Hematopoietic multipotent progenitor cell treated with erythropoietin and hydrocortisone succinate and interleukin-3 and kit ligand, for 8 days (in vitro differentiated cells): Measurements from ENCODE around the gene ERBB4.

Experiments used
- DNase-seq: peaks from one replicate; pipeline ENCODE4 v3.0.0-alpha.2; 2015

Gene ERBB4

DNA sequence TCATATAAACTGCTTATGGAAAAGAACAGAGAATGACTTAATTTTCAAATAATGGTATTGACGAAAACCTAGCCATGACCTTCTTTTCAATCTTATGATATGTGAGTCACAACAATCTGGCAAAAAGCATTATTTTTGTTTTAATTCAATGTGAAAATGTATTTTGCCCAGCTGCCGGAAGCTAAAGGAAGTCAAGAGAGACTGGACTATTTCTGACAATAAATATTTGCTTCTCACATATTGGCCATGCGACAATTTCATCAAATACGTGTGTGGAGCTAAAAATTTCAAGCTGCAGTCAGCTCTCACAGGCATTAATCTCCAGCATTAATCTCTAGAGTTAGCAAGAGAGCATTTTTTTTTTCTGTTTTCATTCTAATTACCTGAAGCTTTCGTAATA is 1101.2 kb downstream of the ERBB4 start:
- DNase-seq = no peak

DNA sequence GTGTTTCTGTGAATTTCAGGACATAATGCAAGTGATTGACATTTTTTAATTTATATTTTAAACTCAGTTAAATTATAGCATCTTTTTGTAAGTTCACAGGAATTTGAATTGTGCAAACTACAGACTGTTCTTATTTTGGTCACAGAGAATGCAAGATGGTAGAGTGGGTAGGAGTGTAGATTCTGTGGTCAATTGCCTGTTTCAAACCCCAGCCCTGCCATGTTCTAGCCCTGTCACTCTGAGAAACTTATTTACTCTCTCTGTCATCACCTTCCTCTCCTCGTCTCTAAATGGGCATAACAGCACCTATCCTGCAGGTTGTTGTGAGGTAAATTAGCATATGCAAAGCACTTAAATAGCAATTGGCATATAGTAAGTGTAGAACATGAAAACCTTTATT is 1102.4 kb downstream of the ERBB4 start:
- DNase-seq = no peak

DNA sequence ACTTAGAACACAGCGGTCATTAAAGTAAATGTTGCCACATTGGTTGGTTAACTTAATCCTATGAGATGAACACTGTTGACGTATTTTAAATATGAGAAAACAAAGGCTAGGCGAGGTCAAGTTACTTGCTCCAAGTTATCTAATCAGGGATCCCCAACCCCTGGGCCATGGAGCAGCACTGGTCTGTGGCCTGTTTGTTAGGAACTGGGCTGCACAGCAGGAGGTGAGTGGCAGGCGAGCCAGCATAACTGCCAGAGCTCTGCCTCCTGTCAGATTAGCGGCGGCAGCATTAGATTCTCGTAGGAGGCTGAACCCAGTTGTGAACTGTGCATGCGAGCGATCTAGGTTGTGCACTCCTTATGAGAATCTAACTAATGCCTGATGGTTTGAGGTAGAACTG is 1103.3 kb downstream of the ERBB4 start:
- no peak for DNase-seq

DNA sequence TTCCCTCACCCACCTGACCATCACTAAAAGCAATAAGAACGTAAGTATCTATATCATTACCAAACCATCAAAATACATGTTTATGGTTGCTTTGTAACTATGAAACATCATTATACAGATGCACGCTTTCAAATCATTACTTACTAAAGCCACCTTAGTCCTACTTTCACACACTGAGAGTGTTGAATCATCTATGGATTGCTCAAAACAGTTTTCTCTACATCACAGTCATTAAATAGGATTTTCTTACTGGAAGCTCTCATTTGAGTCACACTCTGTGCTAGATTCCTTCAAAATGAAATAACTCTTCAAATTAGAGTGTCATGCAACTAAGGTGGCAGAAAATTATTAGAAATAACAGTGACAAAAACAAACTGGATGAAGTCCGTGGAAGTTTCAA is 1103.8 kb downstream of the ERBB4 start:
- DNase-seq = no peak

DNA sequence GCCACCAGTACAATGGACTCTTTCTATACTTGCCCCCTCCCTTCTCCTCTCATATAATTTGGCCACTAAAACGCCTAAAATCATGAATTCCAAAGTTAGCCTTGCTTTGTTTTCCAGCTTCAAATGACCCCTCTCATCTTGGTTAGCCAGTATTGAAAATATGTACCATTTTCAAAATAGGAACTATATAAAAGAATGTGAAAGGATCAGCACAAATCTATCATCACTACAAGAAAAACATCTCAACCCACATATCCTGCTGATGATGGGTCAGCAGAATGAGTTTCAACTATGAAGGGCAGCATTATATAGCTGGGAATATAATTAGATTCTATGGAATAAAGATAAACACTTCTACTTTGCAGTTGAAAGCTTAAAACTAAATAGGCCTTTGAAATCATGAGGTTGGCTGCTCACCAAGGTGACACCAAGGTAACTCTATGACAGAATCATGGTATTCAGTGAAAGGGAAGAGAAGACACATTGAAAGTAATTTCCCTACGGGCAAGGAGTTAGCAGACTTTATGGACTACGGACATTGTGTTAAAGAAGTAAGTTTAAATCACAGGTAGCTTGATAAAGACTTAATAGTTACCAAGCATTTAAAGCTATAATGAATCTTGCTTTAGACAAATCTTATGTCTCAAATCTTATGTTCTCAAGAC is 1109.2 kb downstream of the ERBB4 start:
- no peak for DNase-seq

DNA sequence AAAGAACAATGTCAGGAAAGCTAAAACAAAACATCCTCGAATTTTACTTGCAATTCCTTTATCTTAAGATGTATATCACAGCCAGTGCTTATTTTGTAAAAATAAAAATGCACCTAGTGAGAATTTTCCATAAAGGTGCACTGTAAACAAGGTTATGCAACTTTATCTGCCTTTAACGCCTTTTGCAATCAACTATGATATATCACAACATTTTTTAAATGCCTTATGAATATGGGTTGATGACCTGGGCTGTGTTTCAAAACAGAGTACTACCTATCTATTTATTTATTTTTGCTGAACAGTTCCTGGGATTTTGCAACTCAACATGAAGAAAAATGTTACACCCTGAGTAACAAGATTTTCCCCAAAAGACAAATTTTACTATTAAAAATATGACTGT is 1112.4 kb downstream of the ERBB4 start:
- no peak for DNase-seq

DNA sequence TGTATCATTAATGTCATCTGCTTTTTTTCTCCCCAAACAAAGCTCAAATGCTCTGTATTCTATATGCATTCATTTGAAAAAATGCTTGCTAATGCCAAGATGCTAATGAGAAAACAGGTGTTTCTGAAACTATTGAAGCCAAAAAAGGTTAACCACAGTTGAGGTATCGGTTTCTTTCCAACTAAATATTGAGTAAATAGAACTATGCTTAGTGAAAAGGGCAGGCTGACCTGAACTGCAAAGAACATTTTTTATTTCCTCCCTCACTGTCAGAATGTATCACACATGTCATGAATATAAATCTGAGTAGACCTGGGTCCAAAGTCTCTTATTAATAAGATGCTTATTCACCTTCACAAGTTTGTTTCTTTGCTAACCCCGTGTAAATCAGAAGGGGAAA is 1115.6 kb downstream of the ERBB4 start:
- DNase-seq = no peak

DNA sequence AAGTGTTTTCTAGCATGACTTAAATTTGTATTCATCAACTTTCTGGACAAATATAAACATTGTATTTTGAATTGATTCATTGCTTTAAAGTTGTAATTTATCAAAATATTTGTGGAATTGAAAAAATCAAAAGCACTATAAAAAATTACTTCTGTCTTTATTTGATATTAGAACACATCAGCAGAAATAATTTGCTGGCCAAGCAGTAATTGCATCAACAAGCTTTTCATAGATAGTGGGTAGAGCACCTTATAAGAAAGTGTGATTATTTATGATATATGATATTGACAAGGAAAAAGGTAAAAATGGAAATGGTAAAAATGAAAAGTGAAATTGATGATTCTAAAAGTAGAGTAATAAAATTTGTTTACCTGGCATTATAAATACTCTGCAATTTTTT is 1121.1 kb downstream of the ERBB4 start:
- no peak for DNase-seq

DNA sequence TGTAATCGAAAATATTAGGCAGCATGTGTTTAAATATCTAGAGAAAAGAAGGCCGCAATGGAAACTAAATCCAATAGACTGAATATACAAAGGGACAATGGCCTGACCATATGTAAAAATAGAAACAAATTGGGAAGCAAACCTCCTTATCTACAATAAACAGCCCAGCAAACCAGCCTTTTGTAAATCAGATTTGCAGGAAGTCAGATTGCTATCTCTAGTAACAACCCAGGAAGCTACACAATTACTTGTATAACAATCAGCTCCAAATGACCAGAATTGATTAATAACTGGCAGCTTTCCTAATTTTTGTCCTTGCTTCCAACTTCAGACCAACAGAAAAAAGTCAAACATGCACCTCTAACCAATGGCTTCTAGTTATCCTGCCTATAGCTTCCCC is 1122.2 kb downstream of the ERBB4 start:
- no peak for DNase-seq

DNA sequence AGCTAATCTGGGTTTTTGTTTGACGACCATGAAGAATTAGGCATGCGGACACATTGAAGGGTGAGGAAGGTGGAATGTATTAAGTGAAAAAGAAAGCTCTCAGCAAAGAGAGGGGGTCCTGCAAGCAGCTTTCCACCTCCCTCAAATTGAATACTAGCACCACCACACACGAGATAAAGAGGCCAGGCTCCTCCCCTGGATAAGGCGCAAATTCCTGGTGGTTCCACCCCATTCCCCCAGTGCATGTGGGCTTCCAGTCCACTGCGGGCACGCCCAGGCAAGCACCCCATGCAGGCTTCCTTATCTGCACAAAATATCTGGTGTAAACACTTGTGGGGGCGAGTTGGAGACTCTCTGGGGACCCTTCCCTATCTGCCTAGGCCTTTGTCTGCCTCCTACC is 1124.9 kb downstream of the ERBB4 start:
- DNase-seq = no peak

DNA sequence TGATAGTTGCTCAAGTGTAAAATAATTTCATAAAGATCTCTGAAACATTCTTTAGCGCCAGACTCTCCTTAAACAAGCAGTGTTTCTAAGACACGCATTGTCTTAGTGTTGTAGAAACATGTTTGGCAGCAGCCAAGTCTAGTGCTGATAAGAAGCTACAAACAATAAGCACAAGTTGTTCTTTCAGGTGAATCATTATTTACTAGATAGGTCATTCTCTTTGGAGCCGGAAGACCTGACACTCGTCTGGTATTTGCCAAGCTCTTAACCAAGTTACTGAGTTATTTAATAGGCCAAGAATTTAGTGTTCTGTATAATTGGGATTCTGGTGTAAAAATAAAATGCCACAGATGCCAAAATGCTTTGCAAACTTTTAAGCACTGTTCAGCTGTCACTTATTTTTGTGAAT is 1130.1 kb downstream of the ERBB4 start:
- no peak for DNase-seq

DNA sequence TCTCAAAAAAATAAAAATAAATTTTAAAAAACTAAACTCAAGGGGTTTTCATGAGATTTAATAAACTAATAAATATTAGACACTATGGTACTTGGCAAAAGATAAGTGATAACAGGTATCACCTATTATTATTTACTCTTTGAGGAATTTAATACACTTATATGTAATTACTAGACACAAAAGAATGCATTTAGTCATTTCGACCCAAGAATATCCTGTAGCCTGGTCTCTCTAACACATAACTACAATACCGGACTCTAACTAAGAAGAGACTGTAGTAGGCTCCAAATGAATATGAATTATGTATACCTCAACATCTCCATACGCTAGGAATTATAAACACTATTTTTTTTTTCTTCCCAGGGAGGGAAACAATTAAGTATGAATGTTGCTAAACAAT is 1131.5 kb downstream of the ERBB4 start:
- no peak for DNase-seq

DNA sequence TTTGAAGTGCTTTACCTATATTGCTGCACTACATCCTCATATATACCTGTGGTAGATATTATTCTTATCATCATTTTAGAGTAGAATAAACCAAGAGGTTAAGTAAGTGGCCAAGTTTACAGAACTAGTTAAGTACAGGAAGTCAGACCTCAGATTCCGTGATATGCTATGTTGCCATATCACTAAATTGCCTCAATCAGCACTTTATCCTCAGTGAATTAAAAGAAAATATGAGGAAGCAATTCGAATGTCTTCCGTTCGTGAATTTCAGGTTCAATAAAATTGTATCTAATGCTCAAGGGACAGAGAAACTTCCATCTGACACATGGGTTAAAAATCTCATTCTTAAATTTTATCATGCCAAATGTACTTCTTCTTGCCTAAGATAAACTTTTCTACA is 1133.6 kb downstream of the ERBB4 start:
- no peak for DNase-seq

DNA sequence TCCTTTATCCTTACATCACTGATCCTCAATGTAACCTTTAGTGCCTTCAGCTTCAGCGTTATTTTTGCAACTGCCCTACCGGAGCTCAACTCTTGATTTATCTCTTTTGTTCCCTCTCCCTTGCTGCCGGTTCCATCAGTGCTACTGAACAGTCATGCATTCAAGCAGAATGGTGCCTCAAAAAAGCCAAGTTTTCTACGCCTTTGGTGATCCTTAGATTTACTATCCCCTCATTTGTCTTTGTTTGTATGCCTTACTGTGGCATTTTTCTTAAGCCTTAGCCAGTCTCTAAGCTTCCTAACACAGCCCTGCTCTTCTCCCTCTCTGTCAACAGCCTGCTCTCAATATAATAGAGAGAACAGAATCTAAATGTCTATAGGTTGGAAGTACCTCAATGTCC is 1134.5 kb downstream of the ERBB4 start:
- no peak for DNase-seq

DNA sequence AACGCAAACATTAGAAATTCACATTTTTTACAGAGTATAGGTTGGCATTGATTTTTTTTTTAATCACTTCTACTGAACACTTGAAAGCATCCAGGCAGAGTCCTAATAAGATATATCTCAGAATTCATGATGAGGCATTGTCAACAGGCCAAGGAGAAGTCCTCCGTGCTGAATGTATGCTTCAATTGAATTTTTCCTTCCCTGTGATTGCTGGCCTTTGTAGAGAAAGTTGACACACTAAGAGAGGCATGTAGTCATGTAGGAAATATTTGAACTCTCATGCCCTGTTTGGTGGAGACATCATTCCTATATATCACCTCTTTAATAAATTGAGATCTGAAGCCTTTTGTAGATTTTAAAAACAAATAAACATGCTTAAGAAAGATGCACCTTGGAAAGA is 1137.3 kb downstream of the ERBB4 start:
- no peak for DNase-seq

DNA sequence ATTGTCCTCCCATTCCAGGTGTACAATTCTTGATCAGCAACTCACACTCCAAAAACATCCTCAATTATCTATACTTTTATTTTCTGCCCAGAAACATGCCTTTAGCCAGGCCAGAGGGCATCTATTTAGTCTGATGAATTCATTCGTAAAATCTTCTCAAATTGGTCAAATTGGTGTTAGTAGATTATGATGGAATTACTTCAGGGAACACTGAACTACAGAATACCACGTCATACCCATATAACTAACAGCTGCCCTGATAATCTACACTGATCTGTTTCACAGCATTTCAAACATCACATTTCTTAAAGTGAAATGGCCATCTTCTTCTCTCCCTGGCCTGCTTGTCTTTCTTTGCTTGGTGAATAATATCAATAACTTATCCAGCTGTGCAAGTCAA is 1140.8 kb downstream of the ERBB4 start:
- DNase-seq = no peak

DNA sequence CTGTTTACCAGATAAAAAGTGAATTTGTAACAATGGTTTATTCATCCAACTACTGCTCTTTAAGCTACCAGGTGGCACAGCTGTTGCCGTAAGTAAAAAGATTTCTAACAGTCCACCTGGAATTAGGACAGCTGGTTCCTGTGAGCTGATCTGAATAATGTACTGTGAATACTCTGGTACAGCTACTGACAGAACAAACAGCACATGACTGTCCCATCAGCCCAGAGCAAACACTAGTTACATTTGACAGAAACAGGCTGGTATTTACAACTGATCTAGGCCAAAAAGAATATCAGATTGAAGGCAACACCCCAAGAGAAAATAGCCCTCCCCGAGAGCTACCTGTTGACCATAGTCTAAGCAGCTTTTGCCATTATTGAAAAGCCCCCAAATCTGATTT is 1141.8 kb downstream of the ERBB4 start:
- no peak for DNase-seq

DNA sequence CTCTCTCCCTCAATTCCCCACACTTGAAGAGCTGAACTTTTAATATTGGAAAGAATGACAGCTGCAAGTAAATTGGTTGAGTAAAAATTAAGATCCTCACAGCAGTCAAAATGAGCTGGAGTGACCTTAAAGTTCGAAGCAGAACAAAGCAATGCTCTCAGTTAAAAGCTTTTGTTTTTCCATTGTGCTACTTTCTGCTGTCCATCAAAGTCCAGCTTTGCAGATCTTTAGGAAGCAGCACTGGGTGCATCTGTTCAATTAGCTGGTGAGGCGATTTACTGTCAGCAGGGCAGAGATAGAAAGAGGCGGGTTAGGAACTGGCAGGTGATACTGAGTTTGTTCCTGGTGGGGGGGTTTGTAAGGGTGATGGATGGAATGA is 1147.4 kb downstream of the ERBB4 start:
- DNase-seq = no peak

DNA sequence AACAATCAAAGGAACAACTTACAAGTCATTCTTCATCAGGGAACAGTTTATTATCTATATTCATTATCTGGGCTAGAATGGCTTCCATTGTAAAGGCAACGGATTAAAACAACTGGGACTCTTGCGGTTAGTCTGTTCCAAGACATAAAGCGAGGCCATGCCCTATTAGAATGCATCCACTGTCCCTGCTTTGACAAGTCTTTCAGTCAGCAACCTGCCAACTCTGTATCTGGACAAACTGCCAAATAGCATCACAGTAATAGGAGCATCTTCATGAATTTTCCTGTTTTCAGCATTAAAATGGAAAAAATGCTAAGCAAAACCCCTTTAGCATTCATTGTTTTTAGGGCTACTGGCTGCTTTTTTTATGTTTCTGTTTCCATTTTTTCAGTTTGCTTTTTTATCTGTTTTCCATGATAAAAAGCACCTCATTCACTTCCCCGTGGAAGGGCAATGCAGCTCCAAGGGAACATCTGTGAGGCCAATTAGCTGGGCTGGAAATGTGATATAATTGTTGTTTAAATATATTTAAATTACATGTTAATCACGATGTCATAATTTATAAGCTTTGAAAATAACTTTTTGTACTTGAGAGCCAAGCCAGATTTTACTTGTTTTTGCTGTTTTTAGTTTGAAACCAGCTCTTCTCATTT is 1147.9 kb downstream of the ERBB4 start:
- no peak for DNase-seq

DNA sequence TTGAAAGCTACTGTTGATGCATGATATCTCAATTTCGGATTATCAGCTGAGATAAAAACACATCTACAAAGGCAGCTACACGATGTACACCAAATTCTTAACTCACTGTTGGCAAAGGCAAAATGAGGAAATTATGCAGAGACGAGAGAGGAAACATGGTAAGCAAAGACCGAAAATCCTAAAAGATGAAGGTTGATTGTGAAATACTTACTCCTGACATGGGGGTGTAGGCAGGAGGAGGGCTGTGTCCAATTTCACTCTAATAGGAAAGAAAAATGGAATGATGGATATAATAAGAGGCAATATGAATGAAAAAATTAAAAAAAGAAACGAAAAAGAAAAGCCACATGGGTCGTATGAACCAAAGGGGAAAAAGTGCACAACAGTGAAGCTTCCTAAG is 1150.9 kb downstream of the ERBB4 start:
- DNase-seq = no peak

DNA sequence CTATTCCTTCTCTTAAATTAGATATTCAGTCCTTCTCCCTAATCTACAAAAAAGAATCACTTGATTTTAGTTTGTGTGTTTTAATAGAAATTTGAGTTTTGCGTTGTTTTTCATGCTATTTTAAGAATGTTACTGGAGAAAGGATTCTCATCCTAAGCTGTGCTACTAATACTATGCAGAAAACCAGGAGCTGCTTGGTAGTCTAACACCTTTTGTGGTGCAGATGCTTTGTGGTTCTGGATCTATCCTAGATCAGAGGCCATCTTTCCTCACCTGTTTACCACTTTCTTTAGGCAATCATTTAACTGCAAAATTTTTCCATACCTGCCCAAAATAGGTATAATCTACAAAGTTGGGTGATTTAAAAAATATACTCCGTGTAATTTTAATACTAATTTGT is 1158.6 kb downstream of the ERBB4 start:
- no peak for DNase-seq

DNA sequence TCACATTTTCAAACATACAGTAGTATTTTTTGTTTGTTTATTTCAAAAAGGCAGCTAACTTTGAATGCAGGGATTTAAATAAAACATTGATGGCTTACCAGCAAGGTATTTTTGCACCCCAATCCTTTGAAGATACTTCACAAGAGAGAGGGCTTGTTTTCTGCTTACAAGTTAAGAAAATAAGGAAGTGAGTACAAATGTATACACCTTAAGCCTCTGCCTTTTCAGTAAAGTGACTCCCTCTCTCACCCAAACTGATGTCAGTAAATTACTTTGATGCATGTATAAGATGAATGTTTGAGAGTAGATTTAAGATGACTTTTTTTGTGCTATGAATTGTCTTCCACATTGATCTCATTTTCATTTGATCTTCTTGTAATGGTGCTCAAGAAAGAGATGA is 1162.2 kb downstream of the ERBB4 start:
- no peak for DNase-seq

DNA sequence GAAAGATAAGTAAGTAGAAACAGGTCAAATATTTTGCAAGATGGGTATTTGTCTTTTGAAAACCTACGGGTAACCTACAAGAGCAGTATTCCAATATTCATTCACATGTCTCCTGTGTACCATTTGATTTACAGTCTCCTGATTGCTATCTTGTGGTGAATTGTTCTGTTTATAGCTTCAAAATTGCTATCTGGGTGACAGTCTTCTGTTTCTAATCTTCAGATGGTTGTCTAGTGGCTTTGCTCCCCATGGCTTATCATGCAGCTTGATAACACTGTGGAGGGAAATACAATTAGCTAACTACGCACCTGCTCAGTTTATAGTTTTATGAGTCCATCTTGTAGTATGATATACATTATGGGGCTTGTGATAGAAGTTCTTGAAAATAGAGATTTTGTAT is 1165.4 kb downstream of the ERBB4 start:
- DNase-seq = no peak

DNA sequence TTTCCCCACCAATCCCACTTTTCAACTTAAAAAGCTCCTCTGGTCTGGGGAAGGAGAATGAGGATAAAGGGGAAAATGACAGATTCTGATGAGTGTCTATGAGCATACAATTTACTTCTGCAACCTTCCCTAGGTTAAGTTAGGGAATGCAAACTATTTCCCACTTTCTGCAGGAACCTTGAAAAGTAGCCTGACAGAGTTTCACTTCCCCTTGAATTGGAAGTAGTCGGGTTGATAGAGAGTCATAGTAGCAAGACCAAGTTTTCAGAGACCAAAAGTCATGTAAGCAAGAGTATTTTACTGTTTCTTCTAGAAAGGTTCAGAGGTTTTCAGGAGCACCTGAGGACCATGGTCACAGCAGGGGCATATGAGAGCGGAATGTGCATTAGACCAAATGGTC is 1167.1 kb downstream of the ERBB4 start:
- DNase-seq = no peak

DNA sequence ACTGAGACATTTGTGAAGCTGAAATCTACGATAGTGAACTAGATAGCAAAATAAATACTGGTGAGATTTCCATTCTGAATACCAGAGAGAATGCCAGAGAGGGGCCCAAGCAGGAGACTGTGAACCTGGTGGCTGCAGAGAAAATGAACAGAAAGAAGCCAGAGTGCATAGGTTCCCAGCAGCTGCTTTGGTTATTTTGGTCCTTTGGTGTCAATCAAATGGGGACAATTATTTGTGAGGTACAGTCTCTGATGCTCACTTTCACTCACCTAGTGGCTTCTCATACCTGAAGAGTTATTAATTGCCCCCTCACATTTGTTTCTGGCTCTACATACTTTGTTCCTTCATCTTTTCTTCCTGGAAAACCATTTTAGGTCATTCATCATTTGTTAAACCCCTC is 1170.1 kb downstream of the ERBB4 start:
- no peak for DNase-seq
